ENCODE results near the gene EPHA5.

Gene EPHA5

DNA sequence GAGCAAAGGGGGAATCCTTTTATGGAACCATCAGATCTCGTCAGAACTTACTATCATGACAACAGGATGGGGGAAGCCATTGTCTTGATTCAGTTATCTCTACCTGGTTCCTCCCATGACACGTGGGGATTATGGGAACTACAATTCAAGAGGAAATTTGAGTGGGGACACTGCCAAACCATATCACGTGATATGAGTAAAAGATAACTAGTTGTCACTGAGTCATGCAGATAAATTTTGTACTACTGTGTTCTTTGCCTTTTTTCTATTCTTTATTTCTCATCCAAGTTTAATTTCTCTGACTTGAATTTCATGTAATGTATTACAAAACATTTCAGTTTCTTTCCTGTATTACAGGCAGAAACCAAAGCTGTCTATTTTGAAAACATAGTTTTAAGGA, 383.2 kb downstream of the EPHA5 start:
- H3K27ac ChIP-seq: no peak overlapping the region
- H3K4me1 ChIP-seq: no peaks in the 10 kb centered on the region
- peaks cover 4% of the 10 kb centered on the region; the same call in 1 of the 2 replicates for H3K9me3 ChIP-seq
- no peak overlapping the region for H3K4me2 ChIP-seq
- H3K9ac ChIP-seq: no peak overlapping the region
- no peaks in the 10 kb centered on the region for H4K20me1 ChIP-seq
- no peaks in the 10 kb centered on the region for H3K36me3 ChIP-seq
- no peaks in the 10 kb centered on the region for H3K27me3 ChIP-seq
- no peak overlapping the region for H3K4me3 ChIP-seq
- TF ChIP-seq Cebpa-rat (IDR thresholded peaks at IDR 0.05): no peak

Data from BLaER1 (cell line).